DMS 273 (cell line): ENCODE data around the gene MAML2.
"Not testable (repeated sequence)": the region's sequence is repeated elsewhere in the genome, so short reads cannot be mapped to it uniquely, and the experiment has no call there.

Source experiments
- DNase-seq: peaks from one replicate; lab custom pipeline; 2025; ENCODE audit not compliant: unreplicated experiment; lab: John Stamatoyannopoulos, UW

MAML2 gene

GRCh38 chr11:96193745-96194443 lies 149.1 kb downstream of the MAML2 start:
- no peak for DNase-seq

GRCh38 chr11:96191752-96192151 lies 151.2 kb downstream of the MAML2 start:
- no peak for DNase-seq

GRCh38 chr11:96189351-96189750 lies 153.6 kb downstream of the MAML2 start:
- no peak for DNase-seq

GRCh38 chr11:96188243-96189006 lies 154.6 kb downstream of the MAML2 start:
- no peak for DNase-seq

GRCh38 chr11:96187822-96188221 lies 155.2 kb downstream of the MAML2 start:
- no peak for DNase-seq

GRCh38 chr11:96186806-96187205 lies 156.2 kb downstream of the MAML2 start:
- DNase-seq, result no peak

GRCh38 chr11:96185220-96185768 lies 157.7 kb downstream of the MAML2 start:
- DNase-seq, result no peak

- not testable (repeated sequence) for DNase-seq
Observed at GRCh38 chr11:96180937-96181336, 162.1 kb downstream of the MAML2 start.

- no peak for DNase-seq
Observed at GRCh38 chr11:96180341-96180740, 162.7 kb downstream of the MAML2 start.

GRCh38 chr11:96179905-96180304 lies 163.1 kb downstream of the MAML2 start:
- no peak for DNase-seq

- no peak for DNase-seq
Observed at GRCh38 chr11:96178887-96179279, 164.1 kb downstream of the MAML2 start.

GRCh38 chr11:96178049-96178886 lies 164.7 kb downstream of the MAML2 start:
- no peak for DNase-seq

- DNase-seq, result no peak
Observed at GRCh38 chr11:96177146-96177545, 165.8 kb downstream of the MAML2 start.

GRCh38 chr11:96173906-96174305 lies 169.1 kb downstream of the MAML2 start:
- no peak for DNase-seq

GRCh38 chr11:96173422-96173821 lies 169.6 kb downstream of the MAML2 start:
- DNase-seq, result no peak

GRCh38 chr11:96172604-96173003 lies 170.4 kb downstream of the MAML2 start:
- no peak for DNase-seq

GRCh38 chr11:96169250-96169649 lies 173.7 kb downstream of the MAML2 start:
- DNase-seq, result no peak

- DNase-seq, result no peak
Observed at GRCh38 chr11:96168623-96169022, 174.4 kb downstream of the MAML2 start.

- DNase-seq, result no peak
Observed at GRCh38 chr11:96167787-96168186, 175.2 kb downstream of the MAML2 start.

- DNase-seq, result no peak
Observed at GRCh38 chr11:96167203-96167758, 175.7 kb downstream of the MAML2 start.
